Stimulated activated naive CD4-positive, alpha-beta T cell (primary cell): ENCODE results near the gene FARP1.

Experiments used
- DNase-seq, 6 experiments: peaks; one replicate each; lab custom pipeline; 2025; lab: John Stamatoyannopoulos, UW

FARP1 gene

GRCh38 chr13:98482476-98483444, 339.9 kb downstream of the FARP1 start:
- DNase-seq, result no peak

DNA sequence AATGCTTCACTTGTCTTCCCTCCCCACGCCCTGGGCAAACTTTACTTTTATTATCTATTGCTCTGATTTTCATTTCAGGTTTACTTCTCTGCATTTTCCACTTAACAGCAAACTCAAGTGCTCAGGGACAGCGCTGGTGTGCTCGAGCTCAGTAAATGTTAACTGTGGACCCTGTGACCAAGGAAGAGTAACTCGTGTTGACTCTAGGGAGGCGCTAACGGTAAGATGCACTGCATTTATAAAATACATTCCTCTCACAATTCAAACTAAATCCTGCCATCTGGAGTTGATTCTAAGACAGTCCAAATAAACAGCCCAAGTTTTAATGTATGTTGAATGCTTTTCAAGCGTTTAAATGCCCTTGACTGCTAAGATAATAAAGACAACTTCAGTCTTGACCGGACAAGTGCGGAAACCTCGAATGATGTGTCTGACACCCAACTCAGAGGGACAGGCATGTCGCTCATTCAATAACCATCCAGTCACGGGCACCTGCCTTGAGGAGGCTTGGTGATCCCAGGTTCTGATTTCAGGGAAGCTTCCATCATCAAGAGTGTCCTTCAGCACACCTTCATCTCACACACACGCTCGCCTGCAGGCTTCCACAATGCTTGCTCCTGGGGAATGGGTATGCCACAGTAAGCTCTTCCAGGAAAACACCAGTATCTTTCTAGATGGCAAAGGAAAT, 340.9 kb downstream of the FARP1 start:
- no peak for DNase-seq

GRCh38 chr13:98484289-98485219, 341.7 kb downstream of the FARP1 start:
- no peak for DNase-seq

GRCh38 chr13:98485561-98485960, 342.7 kb downstream of the FARP1 start:
- DNase-seq, result no peak

GRCh38 chr13:98486412-98486811, 343.5 kb downstream of the FARP1 start:
- no peak for DNase-seq

- DNase-seq, result no peak
Measured at GRCh38 chr13:98487016-98487415, 344.1 kb downstream of the FARP1 start.

DNA sequence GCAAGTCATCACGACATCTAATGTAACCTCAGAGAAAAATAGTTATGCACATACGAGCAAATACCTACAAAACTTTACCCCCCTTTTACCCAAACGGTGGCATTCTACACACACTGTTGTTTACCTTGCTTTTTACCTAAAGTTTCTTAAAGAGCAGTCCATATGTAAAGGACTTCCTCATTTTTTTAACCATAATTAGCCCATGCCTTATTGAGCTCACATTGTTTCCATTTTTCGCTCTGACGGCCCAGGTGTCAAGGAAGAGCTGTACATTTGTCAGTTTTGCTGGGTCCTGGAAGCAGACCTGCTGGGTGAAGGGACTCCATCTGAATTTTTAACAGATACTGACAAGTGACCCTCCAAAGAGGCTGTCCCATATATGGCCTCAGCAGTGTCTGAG, 344.6 kb downstream of the FARP1 start:
- no peak for DNase-seq

DNA sequence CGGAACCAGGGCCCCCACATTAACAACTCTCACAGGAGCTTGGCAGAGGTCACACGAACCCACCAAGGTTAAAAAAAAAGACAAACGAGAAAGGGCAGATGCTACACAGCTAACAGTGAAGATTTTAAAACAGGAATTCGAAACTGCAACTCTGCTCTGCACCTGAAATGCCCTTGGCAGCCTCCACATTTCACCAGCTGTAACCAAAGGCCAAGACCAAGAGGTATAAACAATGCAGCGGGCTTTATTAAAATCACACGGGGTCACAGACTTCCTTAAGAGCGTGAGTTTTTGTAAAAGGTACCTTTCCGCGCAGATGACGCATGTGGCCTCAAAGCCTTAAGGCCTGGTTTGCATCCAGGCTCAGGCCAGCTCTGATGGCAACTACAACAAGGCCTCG, 345.8 kb downstream of the FARP1 start:
- no peak for DNase-seq

DNA sequence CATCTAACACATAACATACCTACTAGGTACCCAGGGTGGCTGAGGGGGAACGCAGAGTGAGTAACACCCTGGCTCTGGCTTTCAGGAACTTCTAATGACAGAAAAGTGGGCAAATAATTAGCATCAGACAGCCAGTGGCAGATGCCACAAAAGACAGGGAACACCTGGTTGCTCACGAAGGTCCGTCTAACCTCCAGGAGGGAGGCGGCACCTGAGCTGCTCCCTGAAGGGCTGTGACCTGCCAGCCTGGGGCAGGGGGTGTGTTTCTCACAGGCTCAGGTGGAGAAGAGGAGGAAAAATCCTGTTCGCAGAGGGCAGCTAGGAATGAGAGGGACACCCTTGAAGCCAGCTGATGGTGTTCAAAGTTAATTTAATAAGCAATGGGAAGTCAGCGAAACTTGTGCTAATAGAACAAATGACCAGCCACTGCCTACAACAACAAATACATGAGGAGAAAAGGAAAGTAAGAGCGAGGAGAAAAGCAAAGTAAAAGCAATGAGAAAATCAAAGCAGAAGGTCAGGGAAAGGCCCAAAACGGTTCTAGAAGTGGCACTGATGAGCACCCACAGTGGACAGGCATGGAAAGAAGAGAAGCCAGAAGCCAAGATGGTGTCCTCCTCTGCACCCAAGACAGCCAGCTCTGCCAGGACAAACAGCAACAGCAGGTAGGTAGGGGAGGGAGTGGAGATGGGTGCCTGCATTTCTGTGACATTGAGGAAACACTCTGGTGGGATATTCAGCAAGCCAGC, 346.7 kb downstream of the FARP1 start:
- DNase-seq, result no peak

- DNase-seq, result no peak
Measured at GRCh38 chr13:98490195-98490836, 347.4 kb downstream of the FARP1 start.

GRCh38 chr13:98490866-98491265, 348.0 kb downstream of the FARP1 start:
- no peak for DNase-seq

- no peak for DNase-seq
Measured at GRCh38 chr13:98492335-98493041, 349.6 kb downstream of the FARP1 start.

GRCh38 chr13:98493042-98493712, 350.3 kb downstream of the FARP1 start:
- no peak for DNase-seq

GRCh38 chr13:98494769-98495168, 351.9 kb downstream of the FARP1 start:
- DNase-seq, result no peak

DNA sequence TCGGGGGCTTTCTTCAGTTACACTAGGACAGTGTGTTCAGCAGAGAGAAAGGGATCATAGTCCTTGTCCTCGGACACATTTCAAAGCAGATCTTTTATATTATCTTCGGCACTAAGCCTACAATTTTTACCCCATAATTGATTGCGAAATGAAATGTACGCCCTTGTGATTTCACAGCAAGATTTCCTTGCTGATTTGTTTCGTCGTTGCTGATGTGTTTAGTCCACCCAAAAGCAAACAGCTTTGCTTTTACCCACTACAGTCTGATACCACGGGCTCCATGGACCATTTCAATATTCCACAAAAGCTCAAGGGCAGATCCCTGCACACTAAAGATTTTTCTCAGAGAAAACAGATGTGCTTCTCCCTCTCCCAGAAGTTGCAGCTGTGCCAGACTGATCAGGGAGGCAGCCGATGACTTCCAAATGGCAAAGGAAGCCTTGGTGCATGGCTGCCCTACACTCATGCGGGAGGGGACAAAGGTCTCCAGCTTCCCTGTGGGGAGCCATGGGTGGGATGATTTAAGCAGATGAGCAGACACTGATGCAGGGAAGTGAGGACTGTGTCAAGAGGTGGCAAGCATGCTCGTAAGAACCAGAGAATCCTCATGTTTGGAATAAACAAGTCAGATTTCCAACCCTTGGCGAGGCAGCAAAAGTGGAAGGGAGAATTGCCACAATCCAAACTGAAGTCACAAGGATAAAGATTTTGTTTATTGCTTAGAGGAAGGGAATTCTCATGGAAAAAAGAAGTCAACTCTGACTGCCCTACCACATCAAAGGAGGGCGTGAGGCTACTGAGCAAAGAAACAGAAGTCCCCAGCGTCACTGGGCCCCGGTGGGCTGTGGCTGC, 353.0 kb downstream of the FARP1 start:
- peak in 4 of 6 experiments; percentile 33 to 98 (median 90) for DNase-seq

- no peak for DNase-seq
Measured at GRCh38 chr13:98496479-98496791, 353.5 kb downstream of the FARP1 start.

GRCh38 chr13:98496966-98497365, 354.1 kb downstream of the FARP1 start:
- DNase-seq, result no peak

DNA sequence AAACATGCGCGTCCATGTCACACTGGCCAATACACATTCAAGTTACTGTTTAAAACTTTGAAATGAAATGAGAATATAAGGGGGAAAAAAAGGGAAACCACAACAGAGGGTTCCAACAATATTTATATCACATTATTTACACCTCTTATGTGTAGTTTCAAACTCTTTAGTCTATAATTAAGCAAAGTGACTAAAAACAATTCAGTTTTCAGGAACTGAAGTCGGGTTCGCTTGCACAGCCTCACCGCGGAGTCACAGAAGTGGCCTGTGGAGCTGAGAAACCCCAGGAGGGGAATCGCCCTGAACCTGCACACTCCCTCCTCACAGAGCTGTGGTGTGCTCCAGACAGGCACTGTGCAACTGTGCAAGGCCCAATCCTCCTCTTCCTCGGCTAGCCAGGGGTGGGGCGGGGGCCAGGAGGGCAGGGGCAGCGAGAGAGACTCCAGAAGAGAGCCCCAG, 358.1 kb downstream of the FARP1 start:
- no peak for DNase-seq
